Activated CD4-positive, CD25-positive, alpha-beta regulatory T cell treated with anti-CD3 and anti-CD28 coated beads, Interleukin-2, amount 50 U/mL, for 72 hours (primary cell): ENCODE measurements around the gene HTR6.

Experiments used
- DNase-seq: peaks from one replicate; pipeline ENCODE4 v3.0.0; 2021

HTR6 gene

DNA sequence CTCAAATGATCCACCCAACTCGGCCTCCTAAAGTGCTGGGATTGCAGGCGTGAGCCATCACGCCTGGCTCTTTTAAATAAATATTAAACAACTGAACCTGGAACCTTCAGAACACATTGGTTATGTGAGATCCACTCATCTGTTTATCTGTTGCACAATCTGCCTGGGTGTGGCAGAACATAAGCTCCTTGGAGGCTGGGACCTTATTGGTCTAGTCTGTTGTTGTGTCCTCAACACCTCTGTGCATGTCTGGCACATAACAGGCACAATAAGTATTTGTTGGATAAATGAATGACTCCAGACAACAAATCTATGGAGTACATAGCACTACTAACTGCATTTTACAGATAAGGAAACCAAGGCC, 24.7 kb upstream of the HTR6 start:
- DNase-seq: no peak

DNA sequence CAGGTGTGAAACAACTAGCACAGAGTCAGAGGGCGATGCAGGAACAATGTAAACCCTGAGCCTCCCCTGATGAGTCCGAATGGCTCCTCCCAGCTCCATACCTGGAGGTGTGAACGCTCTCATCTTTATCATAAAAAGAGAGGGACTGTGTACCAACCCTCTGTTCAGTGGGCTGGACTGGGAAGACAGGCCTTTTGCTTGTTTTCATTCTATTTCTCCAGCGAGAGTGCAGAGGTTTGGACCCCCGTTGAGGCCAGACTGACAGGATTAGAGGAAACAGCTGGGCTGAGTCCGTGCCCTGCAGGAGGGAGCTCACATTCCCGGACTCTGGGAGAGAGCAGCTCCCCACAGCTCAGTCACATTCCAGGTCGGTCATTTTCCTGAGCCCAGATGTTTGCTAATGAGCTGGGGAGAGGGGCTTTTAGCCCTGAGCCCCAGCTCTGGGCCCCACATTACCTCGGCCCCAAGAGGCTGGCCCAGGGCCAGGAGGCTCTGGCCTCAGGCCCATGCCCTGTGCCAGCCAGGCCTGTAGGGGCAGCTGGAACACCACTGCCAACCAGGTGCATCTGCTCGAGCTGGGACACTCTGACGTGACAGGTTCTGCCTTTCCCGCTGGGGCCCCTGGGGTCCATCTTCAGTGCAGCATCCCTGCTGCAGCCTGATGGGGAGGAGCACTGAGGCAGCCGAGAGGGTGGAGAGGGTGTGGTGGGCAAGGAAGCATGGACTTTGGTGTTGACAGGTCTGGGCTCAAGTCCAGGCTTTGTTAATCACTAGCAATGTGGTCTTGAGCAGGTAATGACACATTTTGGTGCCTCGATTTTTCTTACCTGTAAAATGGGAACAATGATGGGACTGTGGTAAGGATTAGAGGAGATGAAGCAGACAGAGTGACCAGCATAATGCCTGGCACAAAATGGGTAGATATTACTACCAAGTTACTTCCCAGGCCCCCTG, 24.0 kb upstream of the HTR6 start:
- no peak for DNase-seq

DNA sequence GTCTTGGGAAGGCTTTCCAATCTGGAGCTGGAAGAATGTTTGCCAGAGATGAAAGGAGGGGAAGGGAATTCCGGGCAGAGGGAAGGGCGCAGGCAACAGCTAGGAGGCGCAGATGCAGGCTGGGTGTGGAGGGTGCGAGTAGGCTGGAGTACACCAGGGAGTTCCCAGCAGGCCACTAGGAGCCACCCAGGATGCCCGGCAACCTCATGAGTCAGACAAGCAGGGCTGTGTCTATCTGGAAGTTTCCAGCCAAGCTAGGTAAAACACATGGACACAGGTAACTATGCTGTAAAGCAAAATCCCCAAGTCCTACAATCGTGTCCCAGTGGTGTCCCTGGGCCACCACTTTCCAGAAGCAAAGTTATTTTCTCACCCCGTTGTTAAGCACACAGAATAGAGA, 21.6 kb upstream of the HTR6 start:
- no peak for DNase-seq

DNA sequence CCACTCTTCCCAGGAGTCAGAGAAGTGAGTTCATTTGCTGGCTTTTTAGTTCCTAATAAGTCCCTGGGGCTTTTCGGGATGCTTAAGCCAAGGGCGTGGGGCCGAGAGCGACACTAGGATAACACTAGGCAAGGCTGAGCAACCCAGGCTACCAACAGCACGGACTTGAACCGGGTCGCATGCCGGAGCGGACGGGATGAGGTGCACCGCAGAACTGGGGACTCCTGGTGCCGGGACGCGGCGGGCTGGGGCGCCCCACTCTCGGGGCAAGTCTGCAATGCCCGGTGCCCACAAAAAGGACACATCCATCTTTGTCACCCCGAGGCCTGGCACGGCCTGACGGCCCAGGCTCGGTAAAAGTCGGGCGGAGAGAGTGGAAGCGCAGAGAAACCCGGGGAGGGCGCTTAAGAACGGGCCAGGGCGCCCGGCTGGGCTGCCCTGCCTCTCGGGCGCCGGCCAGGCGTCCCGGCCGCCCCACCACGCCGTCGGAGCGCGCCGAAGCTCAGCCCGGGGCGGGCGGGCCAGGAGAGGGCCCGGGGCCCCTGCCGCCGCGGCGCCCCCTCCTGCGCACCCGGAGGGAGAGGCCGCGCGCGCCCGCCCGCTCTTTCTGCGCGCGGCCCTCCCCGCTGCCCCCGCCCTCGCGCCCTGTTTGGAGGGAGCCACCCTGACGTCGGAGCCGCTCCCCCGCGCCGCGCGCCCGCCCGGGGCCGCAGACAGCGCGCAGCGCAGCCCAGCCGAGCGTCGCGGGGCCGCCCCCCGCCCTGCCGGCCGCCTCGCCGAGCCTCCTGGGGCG, 20.9 kb upstream of the HTR6 start, which contains the start of gene NBL1:
Gene NBL1, plus strand, starts transcription at position 710 of the 793 bp plus-strand sequence. CDS start 10,720 bp downstream, outside the sequence.
- DNase-seq: no peak

DNA sequence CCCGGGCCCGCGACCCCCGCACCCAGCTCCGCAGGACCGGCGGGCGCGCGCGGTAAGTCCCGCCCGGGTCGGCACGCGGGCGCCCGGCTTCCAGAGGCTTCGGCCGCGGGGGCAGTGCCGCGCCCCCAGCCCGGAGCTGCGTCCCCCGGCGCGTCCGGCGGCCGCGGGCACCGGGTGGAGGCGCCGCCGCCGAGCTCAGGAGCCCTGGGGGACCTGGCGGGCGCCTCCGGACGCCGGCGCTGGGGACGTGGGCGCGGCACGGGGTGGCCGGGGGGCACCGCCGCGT, 20.3 kb upstream of the HTR6 start:
- DNase-seq: no peak

DNA sequence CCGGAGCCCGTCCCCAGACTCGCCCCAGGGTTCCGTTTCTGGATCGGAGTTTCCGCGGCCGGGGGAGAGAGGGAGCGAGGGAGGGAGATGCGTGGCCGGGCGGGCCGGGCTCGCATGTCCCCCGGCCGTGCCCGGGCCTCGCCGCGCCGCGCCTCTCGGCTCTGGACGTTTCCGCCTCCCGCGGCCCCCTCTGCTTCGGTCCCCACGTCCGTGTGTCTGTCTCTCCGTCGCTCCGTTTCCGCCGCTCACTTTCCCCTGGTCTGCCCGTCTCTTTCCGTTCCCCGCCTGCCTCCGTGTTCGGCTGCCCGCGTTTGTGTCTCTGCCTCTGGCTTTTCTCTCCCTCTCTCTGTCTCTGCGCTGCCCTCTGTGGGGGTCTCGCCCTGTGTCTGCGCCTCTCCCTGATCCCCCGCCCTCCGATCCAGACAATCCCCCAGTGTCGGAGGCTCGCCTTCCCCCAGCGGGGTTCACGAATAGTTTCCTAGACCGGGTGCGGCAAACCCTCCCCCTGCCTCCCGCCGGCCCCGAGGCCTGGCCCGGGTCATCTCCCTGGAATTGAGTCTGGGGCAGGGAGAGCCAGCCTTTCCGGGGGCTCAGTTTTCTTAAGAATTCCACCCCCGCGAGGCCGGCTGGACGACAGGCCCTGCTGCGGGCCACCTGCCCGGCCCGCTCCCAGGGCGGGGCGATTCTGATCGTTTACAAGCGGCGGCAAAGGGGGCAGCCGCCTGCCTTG, 19.8 kb upstream of the HTR6 start:
- no peak for DNase-seq

DNA sequence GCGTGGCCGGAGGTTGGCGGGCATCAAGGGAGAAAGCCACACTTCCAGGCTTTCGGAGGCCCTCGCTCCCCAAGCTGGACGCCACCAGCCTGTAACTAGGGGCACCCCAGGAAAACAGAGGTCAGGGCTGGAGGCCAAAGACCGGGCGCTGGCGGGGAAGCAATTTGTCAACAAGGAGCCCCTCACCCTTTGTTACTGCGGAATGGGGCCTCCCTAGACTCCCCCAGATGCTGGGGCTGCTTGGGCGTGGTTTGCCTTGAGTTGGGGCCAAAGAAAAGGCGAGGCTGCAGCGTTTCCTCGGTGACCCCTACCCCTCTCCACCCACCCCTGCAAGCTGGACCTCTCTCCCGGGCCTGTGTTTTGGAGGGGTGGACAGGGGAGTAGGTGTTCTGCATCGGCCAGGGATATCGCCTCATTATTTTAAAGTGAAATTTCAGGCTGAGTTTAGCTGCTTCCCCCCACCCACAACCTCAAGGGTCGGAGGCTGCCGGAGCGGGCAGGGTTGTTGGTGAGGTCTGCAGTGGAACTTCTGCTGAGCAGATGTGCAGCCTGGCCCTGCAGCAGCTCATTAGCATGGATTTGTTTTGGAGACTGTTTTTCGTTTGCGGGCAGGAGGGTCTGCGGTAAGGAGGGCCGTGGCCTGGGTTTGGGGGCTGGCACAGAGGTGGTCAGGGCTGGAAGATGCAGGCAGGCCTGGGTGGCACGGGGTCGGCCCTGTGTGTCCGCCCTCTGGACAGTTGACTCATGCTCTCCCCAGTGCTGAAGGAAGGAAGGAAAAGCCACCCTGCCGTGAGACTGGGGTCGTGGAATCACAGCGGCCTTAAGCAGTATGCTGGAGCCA, 19.0 kb upstream of the HTR6 start:
- DNase-seq: no peak

DNA sequence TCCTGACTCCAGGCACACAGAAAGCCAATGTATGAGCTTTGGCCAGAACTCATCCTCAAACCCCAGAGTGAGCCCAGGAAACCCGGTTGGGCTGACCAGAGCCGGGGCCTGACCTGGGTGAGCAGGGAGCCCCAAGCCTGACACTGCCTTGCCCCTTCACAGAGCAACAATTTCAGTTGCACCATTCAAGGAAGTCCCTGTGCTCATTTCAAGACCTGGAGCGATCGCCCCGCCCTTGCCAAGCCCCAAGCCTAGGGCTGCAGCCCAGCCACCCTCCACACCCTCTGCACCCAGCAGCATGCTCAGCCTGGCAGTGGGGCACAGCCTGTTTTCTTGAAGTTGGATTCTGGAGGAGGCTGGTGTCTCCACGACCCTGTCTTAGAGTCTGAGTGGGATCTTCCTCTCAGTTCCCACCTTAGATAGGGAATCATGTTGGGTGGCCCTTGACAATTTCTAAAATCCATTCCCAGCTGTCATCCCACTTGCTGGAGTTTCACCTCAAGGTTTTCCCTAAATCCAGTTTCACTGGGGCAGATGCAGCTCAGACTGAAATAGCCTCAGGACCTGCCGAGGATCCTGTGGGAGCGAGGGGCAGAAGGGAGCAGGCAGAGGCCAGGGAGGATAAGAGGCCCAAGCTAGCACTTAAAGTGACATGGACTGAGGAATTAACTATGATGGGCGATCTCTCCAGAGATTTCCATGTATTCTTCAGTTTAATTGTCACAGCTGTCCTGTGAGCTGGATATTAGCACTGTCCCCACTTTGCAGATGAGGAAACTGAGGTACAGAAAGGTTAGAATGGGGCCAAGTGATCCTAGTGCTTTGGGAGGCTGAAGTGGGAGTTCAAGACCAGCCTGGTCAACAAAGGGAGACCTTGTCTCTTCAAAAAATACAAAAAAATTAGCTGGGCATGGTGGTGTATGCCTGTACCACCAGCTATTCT, 18.0 kb upstream of the HTR6 start:
- no peak for DNase-seq

DNA sequence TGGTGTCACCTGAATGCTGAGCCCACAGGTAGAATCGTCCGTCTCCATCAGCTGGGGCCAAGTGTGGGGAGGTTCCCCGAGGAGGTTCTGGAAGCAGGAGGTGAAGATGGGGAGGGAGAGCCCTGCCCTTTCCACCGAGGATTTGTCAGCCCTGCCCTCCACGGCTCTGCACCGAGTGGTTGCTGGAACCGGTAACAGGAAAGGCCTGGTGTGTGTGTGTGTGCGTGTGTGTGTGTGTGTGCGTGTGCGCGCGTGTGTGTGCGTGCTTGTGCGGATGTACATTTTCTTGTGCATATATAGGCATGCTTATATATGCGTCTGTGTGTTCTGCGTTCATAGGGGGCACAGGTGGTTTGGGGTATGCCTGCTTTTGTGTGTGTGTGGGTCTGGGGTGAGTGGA, 17.0 kb upstream of the HTR6 start:
- no peak for DNase-seq

DNA sequence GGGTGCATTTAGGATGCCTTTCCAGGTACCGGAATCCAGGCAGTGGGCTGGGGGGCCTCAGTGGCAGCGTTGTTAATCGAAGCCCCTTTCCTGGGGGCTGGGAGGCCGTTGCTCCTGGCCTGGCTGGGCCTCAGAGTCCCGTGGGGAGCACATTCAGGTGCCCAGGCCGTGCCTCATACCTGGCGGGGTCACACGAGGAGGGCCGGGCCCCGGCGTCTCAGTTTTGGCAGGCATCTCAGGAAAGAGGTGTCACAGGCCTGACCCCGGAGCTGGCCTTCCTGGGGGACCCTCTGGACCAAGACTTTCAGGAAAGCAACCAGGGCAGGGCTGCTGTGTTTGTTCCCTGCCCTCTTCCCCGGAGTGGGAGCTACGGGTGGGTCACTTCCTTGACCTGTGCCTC, 16.4 kb upstream of the HTR6 start:
- no peak for DNase-seq

DNA sequence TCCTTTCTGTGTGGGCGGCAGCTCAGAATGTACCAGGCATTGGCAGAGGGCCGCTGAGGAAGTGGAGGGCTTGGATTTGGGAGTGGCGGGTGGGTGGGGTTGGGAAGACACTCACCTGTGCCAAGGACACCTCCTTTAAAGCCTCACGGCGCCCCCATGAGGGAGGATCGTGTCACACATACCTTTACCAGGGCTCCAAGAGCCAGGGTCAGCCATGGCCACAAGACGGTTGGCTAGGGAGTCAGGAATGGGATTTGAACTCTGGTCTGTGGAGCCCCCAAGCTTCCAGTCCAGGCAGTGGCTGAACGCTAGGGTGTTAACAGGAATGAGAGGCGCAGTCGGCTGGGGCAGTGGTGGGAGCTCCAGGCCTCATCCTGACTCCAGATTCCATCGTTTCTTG, 16.0 kb upstream of the HTR6 start:
- DNase-seq: no peak

DNA sequence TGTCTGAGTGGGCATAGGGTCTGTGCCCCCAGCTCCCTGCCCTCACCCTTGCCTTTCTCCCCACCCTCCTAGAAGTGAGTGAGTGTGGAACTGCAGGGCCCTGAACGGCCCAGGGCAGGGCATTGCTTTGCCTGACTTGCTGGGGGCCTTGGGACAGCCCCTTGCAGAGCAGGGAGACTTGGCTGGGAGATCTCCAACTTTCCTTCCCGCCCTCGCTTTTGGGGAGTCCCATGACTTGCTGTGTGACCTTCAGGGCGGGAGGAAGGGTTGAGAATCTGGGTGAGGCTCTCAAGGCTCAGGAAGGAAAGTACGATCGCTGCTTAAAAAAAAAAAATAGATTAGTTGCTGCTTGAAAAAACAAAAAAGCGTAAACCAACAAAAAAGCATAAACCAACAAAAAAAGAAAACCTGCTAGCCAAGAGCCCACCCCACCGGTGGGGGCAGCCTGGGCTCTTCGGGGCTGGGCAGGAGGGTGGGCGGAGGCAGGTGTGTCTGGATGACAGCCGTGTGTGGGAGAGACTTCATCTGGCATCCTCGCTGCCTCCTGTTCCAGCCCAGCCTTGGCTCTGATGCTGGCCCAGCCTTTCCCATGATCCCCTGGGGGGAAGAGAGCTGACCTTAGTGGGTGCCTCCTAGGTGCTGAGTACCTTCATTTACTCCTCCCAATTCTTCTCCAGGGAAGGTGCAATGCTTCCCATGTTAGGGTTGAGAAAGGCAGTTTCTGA, 14.1 kb upstream of the HTR6 start:
- DNase-seq: no peak

DNA sequence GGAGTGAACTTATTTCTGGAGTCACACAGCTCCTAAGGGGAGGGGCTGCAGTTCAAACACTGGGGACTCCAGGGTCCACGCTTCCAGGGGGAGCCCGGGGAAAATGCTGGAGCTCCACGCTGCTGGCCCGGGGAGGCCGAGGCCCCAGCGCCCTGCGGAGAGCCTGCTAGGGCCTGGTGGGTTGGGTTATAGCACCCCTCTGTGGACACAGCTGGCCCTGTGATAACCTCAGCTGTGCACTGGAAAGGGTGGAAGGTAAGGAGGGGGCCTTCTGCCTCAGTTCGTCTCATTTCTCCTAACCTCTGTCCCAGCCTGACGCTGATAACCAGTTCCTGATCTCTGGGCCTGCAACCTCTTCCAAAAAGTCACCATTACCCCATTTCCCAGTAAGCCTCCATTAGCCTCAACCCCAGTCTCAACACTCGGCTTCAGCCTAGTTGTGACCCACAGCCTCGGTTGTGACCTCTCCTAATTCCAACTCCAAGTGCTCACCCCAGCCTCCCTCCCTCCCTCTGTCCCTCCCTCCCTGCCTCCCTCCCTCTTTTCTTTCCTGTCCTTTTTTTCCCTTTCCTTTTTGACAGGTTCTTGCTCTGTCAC, 13.4 kb upstream of the HTR6 start:
- DNase-seq: no peak

DNA sequence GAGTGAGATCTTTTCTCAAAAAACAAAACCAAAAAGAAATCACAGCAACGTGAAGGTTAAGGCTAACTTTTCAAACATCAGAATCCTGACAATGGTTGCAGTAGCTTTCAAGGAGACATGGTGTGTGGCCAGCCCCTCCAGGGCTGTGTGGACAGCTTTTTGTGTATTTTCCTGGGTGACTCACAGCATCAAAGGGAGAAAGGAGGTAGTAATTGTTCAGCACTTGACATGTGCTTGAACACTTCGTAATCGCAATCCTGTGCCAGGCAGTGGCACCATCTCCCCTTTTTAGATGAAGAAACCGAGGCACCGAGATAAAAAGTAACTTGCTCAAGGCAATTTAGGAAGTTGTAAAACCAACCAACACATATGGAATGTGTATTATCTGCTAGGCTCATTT, 10.3 kb upstream of the HTR6 start:
- no peak for DNase-seq

DNA sequence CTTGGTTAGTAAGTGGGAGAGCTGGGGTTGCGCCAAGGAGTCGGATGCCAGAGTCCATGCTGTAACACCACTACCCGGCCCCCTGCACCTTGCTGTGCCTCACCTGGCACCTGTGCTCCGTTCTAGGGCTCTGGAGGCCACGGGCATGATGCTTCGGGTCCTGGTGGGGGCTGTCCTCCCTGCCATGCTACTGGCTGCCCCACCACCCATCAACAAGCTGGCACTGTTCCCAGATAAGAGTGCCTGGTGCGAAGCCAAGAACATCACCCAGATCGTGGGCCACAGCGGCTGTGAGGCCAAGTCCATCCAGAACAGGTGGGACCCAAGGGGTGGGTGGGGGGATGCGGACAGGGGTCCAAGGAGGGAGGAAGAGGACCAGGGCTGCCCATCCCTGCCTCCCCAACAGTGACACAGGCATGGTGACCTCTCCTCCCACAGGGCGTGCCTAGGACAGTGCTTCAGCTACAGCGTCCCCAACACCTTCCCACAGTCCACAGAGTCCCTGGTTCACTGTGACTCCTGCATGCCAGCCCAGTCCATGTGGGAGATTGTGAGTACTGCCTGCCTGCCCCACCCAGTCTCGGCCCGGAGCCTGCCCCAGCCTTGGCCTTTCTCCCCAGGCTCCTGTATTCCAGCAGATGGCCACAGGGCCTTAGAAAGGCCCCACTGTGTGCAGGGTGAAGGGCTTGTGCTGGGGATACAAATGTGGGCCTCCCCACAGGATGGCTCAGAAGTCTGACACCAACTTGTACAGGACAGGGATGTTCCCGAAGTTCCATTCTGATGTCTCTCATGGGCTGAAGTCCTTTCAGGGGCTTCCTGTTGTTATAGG, 9.6 kb upstream of the HTR6 start:
- no peak for DNase-seq

DNA sequence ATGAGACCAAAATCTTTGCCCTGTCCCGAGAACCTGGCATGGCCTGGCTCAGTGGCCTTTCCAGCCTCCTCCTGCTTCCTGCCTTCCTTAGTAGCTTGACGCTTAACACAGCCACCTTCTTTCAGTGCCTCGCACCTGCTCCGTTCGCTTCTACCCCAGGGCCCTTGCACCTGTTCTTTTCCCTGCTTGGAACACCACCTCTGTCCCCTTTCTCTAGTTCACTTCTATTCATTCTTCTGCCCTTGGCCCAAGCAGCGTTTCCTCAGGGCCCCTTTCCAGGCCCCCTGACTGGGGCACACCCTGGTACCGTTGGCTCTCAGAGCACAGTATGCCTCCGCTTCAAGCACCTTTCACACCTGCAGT, 9.0 kb upstream of the HTR6 start:
- DNase-seq: no peak

DNA sequence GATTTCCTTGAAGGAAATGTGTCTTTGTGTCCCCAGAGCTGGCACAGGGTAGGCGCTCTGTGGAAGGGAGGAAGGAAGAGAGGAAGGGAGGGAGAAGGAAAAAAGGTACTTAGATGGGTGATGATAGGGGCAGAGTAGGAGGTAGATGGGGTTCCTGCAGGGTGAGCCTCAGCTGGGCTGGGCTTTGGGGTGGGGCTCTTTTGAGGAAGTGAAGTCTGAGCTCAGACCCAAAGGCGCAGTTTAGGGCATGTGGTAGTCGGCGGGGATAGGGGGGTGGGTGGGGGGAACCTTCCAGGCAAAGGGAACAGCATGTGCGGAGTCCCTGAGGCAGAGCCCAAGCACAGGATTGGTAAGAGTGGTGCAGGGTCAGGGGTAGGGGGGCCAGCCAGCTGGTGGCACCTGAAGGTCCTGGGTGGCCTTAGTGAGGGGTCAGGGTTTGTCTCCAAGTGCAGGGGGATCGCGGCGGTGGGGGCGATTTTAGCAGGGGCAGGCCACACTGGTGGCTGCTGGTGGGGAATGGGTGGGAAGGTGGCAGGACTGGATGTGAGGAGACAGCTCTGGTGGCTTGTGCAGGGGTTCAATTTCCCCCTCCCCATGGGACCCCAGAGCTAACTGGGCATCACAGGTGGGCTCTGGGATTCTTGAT, 8.4 kb upstream of the HTR6 start:
- no peak for DNase-seq

DNA sequence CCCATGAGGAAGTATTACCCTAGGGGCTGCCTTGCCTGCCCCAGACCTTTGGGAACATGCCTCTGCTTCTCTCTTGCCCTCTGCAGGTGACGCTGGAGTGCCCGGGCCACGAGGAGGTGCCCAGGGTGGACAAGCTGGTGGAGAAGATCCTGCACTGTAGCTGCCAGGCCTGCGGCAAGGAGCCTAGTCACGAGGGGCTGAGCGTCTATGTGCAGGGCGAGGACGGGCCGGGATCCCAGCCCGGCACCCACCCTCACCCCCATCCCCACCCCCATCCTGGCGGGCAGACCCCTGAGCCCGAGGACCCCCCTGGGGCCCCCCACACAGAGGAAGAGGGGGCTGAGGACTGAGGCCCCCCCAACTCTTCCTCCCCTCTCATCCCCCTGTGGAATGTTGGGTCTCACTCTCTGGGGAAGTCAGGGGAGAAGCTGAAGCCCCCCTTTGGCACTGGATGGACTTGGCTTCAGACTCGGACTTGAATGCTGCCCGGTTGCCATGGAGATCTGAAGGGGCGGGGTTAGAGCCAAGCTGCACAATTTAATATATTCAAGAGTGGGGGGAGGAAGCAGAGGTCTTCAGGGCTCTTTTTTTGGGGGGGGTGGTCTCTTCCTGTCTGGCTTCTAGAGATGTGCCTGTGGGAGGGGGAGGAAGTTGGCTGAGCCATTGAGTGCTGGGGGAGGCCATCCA, 7.8 kb upstream of the HTR6 start:
- no peak for DNase-seq
